A673 (cell line): ENCODE results near the gene TNFRSF21. TPM values are rescaled to one million over a fixed set of nuclear protein-coding genes. Genes with fewer than 3 reads are reported as not detected.
"Not testable (repeated sequence)": the region's sequence is repeated elsewhere in the genome, so short reads cannot be mapped to it uniquely, and the experiment has no call there.

Experiments used
- BruUV-seq: library from RNA; stranded (reverse); fragments of 400-500 nt; replicated peaks from 2 replicates; lab custom pipeline; 2021; lab: Mats Ljungman, UMichigan
- CTCF ChIA-PET: fragments of 300-600 bp; sonication (Branson Sonifier 250); formaldehyde crosslinking; loops from one replicate; lab custom pipeline; 2022; ENCODE audit warnings: antibody characterized with exemption; lab: Charles Lee
- POLR2A ChIA-PET: fragments of 300-600 bp; sonication (Branson Sonifier 250); formaldehyde crosslinking; loops from one replicate; lab custom pipeline; 2022; ENCODE audit warnings: antibody characterized with exemption; ENCODE audit not compliant: low non-redundant PET; lab: Charles Lee
- DNase-seq: peaks from one replicate; pipeline ENCODE4 v3.0.0-alpha.2; 2015; ENCODE audit warnings: low spot score
- H3K27ac ChIP-seq: fragments of 200-600 bp; sonication (generic); 2 replicates; pipeline ENCODE4 v1.5.1; 2016; ENCODE audit warnings: mixed run types, low read depth, mild to moderate bottlenecking, mixed read lengths, antibody characterized with exemption, low read length; ENCODE audit not compliant: poor library complexity, severe bottlenecking
- H3K27me3 ChIP-seq: fragments of 200-600 bp; sonication (generic); replicated peaks from 2 replicates; pipeline ENCODE4 v1.6.1; 2017; ENCODE audit warnings: mixed run types, low read depth, mild to moderate bottlenecking, mixed read lengths, antibody characterized with exemption, low read length; ENCODE audit not compliant: insufficient read depth, poor library complexity
- H3K36me3 ChIP-seq: fragments of 200-600 bp; sonication (generic); 2 replicates; pipeline ENCODE4 v1.6.1; 2016; ENCODE audit warnings: mixed run types, mild to moderate bottlenecking, mixed read lengths, antibody characterized with exemption, low read length; ENCODE audit not compliant: insufficient read depth, poor library complexity, severe bottlenecking
- H3K4me1 ChIP-seq: fragments of 200-600 bp; sonication (generic); 2 replicates; pipeline ENCODE4 v1.6.1; 2017; ENCODE audit warnings: mixed run types, mild to moderate bottlenecking, mixed read lengths, antibody characterized with exemption, low read length; ENCODE audit not compliant: insufficient read depth, poor library complexity, severe bottlenecking
- H3K4me3 ChIP-seq: fragments of 200-600 bp; sonication (generic); 2 replicates; pipeline ENCODE4 v1.5.1; 2016; ENCODE audit warnings: low read depth, mixed run types, mild to moderate bottlenecking, mixed read lengths, low read length; ENCODE audit not compliant: poor library complexity, severe bottlenecking
- H3K9me3 ChIP-seq: fragments of 200-600 bp; sonication (generic); 2 replicates; pipeline ENCODE4 v1.6.1; 2016; ENCODE audit warnings: mixed run types, low read depth, mild to moderate bottlenecking, mixed read lengths, antibody characterized with exemption, low read length; ENCODE audit not compliant: poor library complexity, severe bottlenecking
- EZH2 ChIP-seq: fragments of 200-600 bp; sonication (generic); IDR thresholded peaks from 2 replicates; pipeline ENCODE4 v1.6.1; 2017; ENCODE audit warnings: borderline replicate concordance, low read depth, mild to moderate bottlenecking, mixed read lengths, antibody characterized with exemption, low read length; ENCODE audit not compliant: poor library complexity, severe bottlenecking
- intact Hi-C: fragments of 100-400 bp; cut with micrococcal nuclease; formaldehyde crosslinking; loops from one replicate; pipeline ENCODE4 v1.10.0; 2022; ENCODE audit not compliant: unreplicated experiment
- total RNA-seq: library from RNA; stranded (reverse); gene quantifications from 2 replicates; pipeline ENCODE4 v1.2.3, GENCODE V29; 2021
- TF ChIP-seq, protein P1 (sequence below): fragments of 300-800, 200-600 bp; sonication (generic); conservative IDR thresholded peaks from 2 replicates; pipeline ENCODE4 v1.5.1; 2017; ENCODE audit warnings: low read depth, mild to moderate bottlenecking, antibody characterized with exemption, low read length, moderate library complexity, mixed read lengths

The TNFRSF21 gene
- total RNA-seq, 1 experiment from 2014 or later: 36.0 TPM

DNA sequence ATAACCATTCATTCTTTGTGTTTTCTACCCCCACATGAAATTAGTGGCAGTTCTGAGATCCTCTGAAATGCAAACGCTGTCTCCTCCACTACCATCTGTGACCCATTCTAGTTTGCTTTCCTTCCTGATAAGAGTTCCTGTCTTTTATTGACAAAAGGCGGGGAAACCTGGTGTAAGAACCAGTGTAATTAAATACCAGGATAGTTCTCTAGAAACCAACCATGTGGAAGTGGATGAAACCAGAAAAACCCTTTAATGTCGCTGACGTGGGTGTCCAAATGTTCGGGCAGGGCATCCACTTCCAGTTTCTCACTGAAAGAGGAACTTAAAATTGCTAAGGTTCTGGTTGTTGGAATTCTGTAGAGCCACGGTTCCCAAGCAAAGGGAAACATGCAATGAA is 79.1 kb downstream of the TNFRSF21 start:
- Histone ChIP-seq H3K36me3 (no peaks in the 10 kb centered on the region), H3K4me3 (no peak overlapping the region), H3K9me3 (no peaks in the 10 kb centered on the region), H3K27me3 (no peaks in the 10 kb centered on the region), H3K4me1 (no peaks in the 10 kb centered on the region), H3K27ac (no peak overlapping the region)
- no TSS peak for BruUV-seq
- TF ChIP-seq, protein P1, sequence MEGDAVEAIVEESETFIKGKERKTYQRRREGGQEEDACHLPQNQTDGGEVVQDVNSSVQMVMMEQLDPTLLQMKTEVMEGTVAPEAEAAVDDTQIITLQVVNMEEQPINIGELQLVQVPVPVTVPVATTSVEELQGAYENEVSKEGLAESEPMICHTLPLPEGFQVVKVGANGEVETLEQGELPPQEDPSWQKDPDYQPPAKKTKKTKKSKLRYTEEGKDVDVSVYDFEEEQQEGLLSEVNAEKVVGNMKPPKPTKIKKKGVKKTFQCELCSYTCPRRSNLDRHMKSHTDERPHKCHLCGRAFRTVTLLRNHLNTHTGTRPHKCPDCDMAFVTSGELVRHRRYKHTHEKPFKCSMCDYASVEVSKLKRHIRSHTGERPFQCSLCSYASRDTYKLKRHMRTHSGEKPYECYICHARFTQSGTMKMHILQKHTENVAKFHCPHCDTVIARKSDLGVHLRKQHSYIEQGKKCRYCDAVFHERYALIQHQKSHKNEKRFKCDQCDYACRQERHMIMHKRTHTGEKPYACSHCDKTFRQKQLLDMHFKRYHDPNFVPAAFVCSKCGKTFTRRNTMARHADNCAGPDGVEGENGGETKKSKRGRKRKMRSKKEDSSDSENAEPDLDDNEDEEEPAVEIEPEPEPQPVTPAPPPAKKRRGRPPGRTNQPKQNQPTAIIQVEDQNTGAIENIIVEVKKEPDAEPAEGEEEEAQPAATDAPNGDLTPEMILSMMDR: no peak
- no peak for TF ChIP-seq EZH2
- DNase-seq: no peak
- ChIA-PET POLR2A (no interaction called here), CTCF (no interaction called here)
- intact Hi-C loops: no loop called here

DNA sequence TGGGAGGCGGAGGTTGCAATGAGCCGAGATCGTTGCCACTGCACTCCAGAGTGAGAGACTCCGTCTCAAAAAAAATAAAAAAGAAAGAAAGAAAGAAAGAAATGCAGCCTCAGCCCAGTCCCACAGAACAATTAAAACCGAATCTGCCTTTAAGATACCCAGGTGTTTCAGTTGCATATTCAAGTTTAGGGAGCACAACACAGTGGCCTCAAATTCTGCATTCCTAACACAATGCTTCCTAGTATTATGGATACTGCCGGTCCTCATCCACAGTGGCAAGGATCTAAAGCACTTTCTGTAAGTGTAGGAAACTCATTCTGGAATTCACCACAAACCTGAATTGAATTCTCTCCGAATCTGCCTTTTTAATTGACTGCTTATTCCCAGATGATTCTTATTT is 80.5 kb downstream of the TNFRSF21 start:
- POLR2A ChIA-PET: no interaction called here
- no peaks in the 10 kb centered on the region for H3K9me3 ChIP-seq
- BruUV-seq: no TSS peak
- CTCF ChIA-PET: no interaction called here
- intact Hi-C loops: no loop called here
- no peaks in the 10 kb centered on the region for H3K27me3 ChIP-seq
- H3K27ac ChIP-seq: no peak overlapping the region
- no peaks in the 10 kb centered on the region for H3K36me3 ChIP-seq
- no peak overlapping the region for H3K4me3 ChIP-seq
- H3K4me1 ChIP-seq: no peaks in the 10 kb centered on the region
- no peak for DNase-seq
- TF ChIP-seq EZH2: no peak
- TF ChIP-seq, protein P1: no peak

DNA sequence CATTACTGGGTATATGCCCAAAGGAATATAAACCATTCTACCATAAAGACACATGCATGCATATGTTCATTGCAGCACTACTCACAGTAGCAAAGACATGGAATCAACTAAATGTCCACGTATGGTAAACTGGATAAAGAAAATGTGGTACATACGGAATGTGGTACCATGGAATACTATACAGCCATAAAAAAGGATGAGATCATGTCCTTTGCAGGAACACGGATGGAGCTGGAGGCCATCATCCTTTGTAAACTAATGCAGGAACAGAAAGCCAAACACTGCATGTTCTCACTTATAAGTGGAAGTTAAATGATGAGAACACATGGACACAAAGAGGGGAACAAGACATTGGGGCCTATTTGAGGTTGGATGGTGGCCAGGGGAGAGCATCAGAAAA is 81.6 kb downstream of the TNFRSF21 start:
- H3K27ac ChIP-seq, BruUV-seq, CTCF ChIA-PET, intact Hi-C loops, H3K27me3 ChIP-seq, H3K9me3 ChIP-seq, POLR2A ChIA-PET, H3K36me3 ChIP-seq, H3K4me3 ChIP-seq, H3K4me1 ChIP-seq, DNase-seq: not testable (repeated sequence)

DNA sequence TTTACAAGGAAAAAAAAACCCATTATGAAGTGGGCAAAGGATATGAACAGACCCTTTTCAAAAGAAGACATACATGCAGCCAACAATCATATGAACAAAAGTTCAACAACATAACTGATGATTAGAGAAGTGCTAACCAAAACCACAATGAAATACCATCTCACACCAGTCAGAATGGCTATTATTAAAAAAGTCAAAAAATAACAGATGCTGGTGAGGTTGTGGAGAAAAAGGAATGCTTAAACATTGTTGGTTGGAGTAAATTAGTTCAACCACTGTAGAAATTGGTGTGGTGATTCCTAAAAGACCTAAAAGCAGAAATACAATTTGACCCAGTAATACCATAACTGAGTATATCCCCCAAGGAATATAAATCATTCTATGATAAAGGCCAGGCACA is 86.5 kb downstream of the TNFRSF21 start:
- DNase-seq, H3K4me3 ChIP-seq, H3K27ac ChIP-seq, H3K36me3 ChIP-seq, intact Hi-C loops, H3K27me3 ChIP-seq, H3K9me3 ChIP-seq, CTCF ChIA-PET, POLR2A ChIA-PET, BruUV-seq, H3K4me1 ChIP-seq: not testable (repeated sequence)
